ENCODE results near the gene ACKR1. TPM values are rescaled to one million over a fixed set of nuclear protein-coding genes. Genes with fewer than 3 reads are reported as not detected.

Gene ACKR1
- total RNA-seq, 3 donors from 2014 or later (not counting 1 experiment from before 2014, with no cell fraction given) = not detected

- H3K9me3 ChIP-seq (ENCODE audit: control insufficient read depth, insufficient read depth, low read length) = no peaks in the 10 kb centered on the region
- H3K27me3 Mint-ChIP-seq (ENCODE audit: low read depth in 2 of 2) = peaks cover 24 to 48% of the 10 kb centered on the region in 2 donors
- no peaks in the 10 kb centered on the region for H3K36me3 Mint-ChIP-seq
- no peaks in the 10 kb centered on the region for H3K27me3 ChIP-seq (ENCODE audit: control insufficient read depth, insufficient read depth, low read length)
- TF ChIP-seq, protein P1, sequence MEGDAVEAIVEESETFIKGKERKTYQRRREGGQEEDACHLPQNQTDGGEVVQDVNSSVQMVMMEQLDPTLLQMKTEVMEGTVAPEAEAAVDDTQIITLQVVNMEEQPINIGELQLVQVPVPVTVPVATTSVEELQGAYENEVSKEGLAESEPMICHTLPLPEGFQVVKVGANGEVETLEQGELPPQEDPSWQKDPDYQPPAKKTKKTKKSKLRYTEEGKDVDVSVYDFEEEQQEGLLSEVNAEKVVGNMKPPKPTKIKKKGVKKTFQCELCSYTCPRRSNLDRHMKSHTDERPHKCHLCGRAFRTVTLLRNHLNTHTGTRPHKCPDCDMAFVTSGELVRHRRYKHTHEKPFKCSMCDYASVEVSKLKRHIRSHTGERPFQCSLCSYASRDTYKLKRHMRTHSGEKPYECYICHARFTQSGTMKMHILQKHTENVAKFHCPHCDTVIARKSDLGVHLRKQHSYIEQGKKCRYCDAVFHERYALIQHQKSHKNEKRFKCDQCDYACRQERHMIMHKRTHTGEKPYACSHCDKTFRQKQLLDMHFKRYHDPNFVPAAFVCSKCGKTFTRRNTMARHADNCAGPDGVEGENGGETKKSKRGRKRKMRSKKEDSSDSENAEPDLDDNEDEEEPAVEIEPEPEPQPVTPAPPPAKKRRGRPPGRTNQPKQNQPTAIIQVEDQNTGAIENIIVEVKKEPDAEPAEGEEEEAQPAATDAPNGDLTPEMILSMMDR (IDR thresholded peaks at IDR 0.05) = no peak
- no peaks in the 10 kb centered on the region for H3K4me1 ChIP-seq (ENCODE audit: control insufficient read depth, insufficient read depth, low read length)
- no peaks in the 10 kb centered on the region for H3K36me3 ChIP-seq (ENCODE audit: control insufficient read depth, insufficient read depth, low read length)
- intact Hi-C loops (cut with micrococcal nuclease) = no loop called here
- ATAC-seq (no peak), DNase-seq (no peak)
- H3K4me3 Mint-ChIP-seq = no peak overlapping the region
- H3K27ac ChIP-seq (ENCODE audit: low read length) = no peak overlapping the region
- H3K27ac Mint-ChIP-seq = no peak overlapping the region
- H3K9me3 Mint-ChIP-seq = no peaks in the 10 kb centered on the region
- H3K4me3 ChIP-seq (ENCODE audit: low read length) = no peak overlapping the region
- WGBS (ENCODE audit: insufficient coverage) = 85% methylated on average over 14 of the region's 14 CpGs
- no peaks in the 10 kb centered on the region for H3K4me1 Mint-ChIP-seq
Measured at GRCh38 chr1:159218649-159219636, 14.3 kb downstream of the ACKR1 start.

GRCh38 chr1:159222075-159222865 is 17.6 kb downstream of the ACKR1 start:
- Histone ChIP-seq H3K27me3 (ENCODE audit: control insufficient read depth, insufficient read depth, low read length) (no peaks in the 10 kb centered on the region), H3K4me3 (ENCODE audit: low read length) (no peak overlapping the region), H3K27ac (ENCODE audit: low read length) (no peak overlapping the region), H3K36me3 (ENCODE audit: control insufficient read depth, insufficient read depth, low read length) (no peaks in the 10 kb centered on the region), H3K4me1 (ENCODE audit: control insufficient read depth, insufficient read depth, low read length) (no peaks in the 10 kb centered on the region), H3K9me3 (ENCODE audit: control insufficient read depth, insufficient read depth, low read length) (no peaks in the 10 kb centered on the region)
- no peaks in the 10 kb centered on the region for H3K36me3 Mint-ChIP-seq
- H3K4me1 Mint-ChIP-seq = no peaks in the 10 kb centered on the region
- H3K27me3 Mint-ChIP-seq (ENCODE audit: low read depth in 2 of 2) = peaks cover 22 to 37% of the 10 kb centered on the region in 2 donors
- H3K9me3 Mint-ChIP-seq = no peaks in the 10 kb centered on the region
- DNase-seq (no peak), ATAC-seq (no peak)
- H3K4me3 Mint-ChIP-seq = no peak overlapping the region
- 89% methylated on average over 5 of the region's 5 CpGs for WGBS (ENCODE audit: insufficient coverage)
- H3K27ac Mint-ChIP-seq = no peak overlapping the region
- TF ChIP-seq, protein P1 (IDR thresholded peaks at IDR 0.05) = no peak
- intact Hi-C loops (cut with micrococcal nuclease) = no loop called here

DNA sequence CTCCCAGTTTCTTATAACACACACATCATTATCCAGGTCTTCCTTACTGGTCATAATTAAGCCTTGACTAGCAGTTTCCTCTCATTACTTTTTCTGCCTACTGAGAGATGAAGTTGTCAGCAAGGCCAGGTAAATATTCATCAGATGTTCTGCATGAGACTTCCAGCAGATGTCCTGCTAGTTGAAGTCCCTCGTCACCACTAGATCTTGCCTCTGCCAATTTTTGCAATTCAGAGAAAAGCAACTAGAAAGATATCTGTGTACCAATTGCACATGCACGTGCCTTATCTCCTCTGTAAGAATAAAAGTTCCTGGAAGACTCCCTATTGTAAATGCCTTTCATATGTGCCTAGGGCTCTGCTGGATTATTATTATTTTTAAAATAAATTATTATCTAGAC is 18.3 kb downstream of the ACKR1 start:
- Mint-ChIP-seq H3K36me3 (no peaks in the 10 kb centered on the region), H3K4me1 (no peaks in the 10 kb centered on the region), H3K27me3 (ENCODE audit: low read depth in 2 of 2) (peaks cover 23 to 37% of the 10 kb centered on the region in 2 donors), H3K27ac (no peak overlapping the region), H3K4me3 (no peak overlapping the region), H3K9me3 (no peaks in the 10 kb centered on the region)
- H3K4me1 ChIP-seq (ENCODE audit: control insufficient read depth, insufficient read depth, low read length) = no peaks in the 10 kb centered on the region
- intact Hi-C loops (cut with micrococcal nuclease) = no loop called here
- ATAC-seq (no peak), DNase-seq (no peak)
- TF ChIP-seq, protein P1 (IDR thresholded peaks at IDR 0.05) = no peak
- H3K27ac ChIP-seq (ENCODE audit: low read length) = no peak overlapping the region
- no peak overlapping the region for H3K4me3 ChIP-seq (ENCODE audit: low read length)
- H3K9me3 ChIP-seq (ENCODE audit: control insufficient read depth, insufficient read depth, low read length) = no peaks in the 10 kb centered on the region
- H3K36me3 ChIP-seq (ENCODE audit: control insufficient read depth, insufficient read depth, low read length) = no peaks in the 10 kb centered on the region
- H3K27me3 ChIP-seq (ENCODE audit: control insufficient read depth, insufficient read depth, low read length) = no peaks in the 10 kb centered on the region
- 77% methylated on average over 2 of the region's 2 CpGs for WGBS (ENCODE audit: insufficient coverage)
